ENCODE data around the gene OR52A5.

OR52A5 gene

GRCh38 chr11:5123802-5124521 is 14.2 kb downstream of the OR52A5 start:
- in situ Hi-C loops (cut with MboI; ENCODE audit: low pct_unique_long_range_greater_than_20kb, low sequenced_read_pairs): no loop called here
- peak; percentile 64 for DNase-seq

DNA sequence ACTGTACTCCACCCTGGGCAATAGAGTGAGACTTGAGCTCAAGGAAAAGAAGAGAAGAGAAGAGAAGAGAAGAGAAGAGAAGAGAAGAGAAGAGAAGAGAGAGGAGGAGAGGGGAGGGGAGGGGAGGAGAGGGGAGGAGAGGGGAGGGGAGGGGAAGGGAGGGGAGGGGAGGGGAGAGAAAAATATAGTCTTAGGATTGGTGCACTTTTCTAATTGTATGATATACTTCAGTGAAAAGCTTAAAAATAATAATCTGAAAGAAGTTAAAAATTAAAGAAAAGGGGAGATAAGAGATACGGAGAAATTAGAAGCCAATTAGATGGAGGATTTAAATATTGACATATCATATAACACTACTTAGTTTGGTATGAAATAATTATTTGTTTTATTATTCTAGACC is 19.3 kb downstream of the OR52A5 start:
- no peak for DNase-seq
- in situ Hi-C loops (cut with MboI; ENCODE audit: low pct_unique_long_range_greater_than_20kb, low sequenced_read_pairs): no loop called here

- in situ Hi-C loops (cut with MboI; ENCODE audit: low pct_unique_long_range_greater_than_20kb, low sequenced_read_pairs): no loop called here
These were observed 20.6 kb downstream of the OR52A5 start for GRCh38 chr11:5117588-5117987.

GRCh38 chr11:5115339-5115738 is 22.8 kb downstream of the OR52A5 start:
- DNase-seq: no peak
- in situ Hi-C loops (cut with MboI; ENCODE audit: low pct_unique_long_range_greater_than_20kb, low sequenced_read_pairs): no loop called here

More at GRCh38 chr11:5117588-5117987, 20.6 kb downstream of the OR52A5 start:
- no peak for DNase-seq

GRCh38 chr11:5107285-5107684 is 30.9 kb downstream of the OR52A5 start:
- no peak for DNase-seq
- in situ Hi-C loops (cut with MboI; ENCODE audit: low pct_unique_long_range_greater_than_20kb, low sequenced_read_pairs): no loop called here

- DNase-seq: no peak
- in situ Hi-C loops (cut with MboI; ENCODE audit: low pct_unique_long_range_greater_than_20kb, low sequenced_read_pairs): no loop called here
These were observed 35.1 kb downstream of the OR52A5 start for GRCh38 chr11:5103066-5103465.

GRCh38 chr11:5102246-5102645 is 35.9 kb downstream of the OR52A5 start:
- DNase-seq: no peak
- in situ Hi-C loops (cut with MboI; ENCODE audit: low pct_unique_long_range_greater_than_20kb, low sequenced_read_pairs): no loop called here

GRCh38 chr11:5096011-5096410 is 42.1 kb downstream of the OR52A5 start:
- in situ Hi-C loops (cut with MboI; ENCODE audit: low pct_unique_long_range_greater_than_20kb, low sequenced_read_pairs): no loop called here
- DNase-seq: no peak

- in situ Hi-C loops (cut with MboI; ENCODE audit: low pct_unique_long_range_greater_than_20kb, low sequenced_read_pairs): no loop called here
- DNase-seq: no peak
These were observed 45.2 kb downstream of the OR52A5 start for GRCh38 chr11:5092821-5093585.

DNA sequence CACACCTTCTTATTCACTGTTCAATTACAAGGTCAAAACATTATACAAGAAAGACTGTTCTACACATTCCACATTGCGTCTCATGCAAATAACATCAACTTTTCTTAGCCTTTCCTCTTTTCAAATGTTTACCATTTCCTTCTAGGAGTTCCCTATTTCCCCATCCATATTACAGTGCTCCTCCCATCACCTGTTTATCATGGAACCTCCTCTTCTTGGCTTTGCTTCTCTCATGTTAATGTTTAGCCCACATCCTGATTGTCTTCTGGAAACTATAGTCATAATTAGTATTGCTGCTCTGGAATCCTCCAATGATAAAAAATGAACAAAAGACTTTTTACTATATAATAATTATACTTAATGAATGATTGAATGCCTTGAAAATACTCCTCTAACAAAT is 47.5 kb downstream of the OR52A5 start:
- in situ Hi-C loops (cut with MboI; ENCODE audit: low pct_unique_long_range_greater_than_20kb, low sequenced_read_pairs): no loop called here
- no peak for DNase-seq

DNA sequence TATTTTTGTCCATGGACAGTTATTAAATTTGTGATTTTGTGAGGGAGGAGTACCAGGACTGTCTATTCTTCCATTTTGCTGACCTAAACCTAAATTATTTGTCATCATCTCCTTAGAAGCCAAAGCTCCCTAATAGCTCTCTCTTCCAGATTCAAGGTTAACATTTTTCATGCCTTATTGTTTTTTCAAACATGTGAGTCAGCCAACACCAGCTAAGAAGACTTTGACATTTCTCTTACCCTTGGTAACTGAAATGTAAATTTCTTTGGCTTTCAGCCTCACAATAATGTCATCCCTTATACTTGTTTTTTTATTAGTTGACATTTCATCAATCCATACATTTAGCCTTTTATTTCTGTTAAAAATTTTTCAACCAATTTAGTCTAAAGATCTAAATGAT is 49.6 kb downstream of the OR52A5 start:
- no peak for DNase-seq
- in situ Hi-C loops (cut with MboI; ENCODE audit: low pct_unique_long_range_greater_than_20kb, low sequenced_read_pairs): no loop called here

GRCh38 chr11:5083602-5084001 is 54.6 kb downstream of the OR52A5 start:
- in situ Hi-C loops (cut with MboI; ENCODE audit: low pct_unique_long_range_greater_than_20kb, low sequenced_read_pairs): no loop called here
- no peak for DNase-seq

DNA sequence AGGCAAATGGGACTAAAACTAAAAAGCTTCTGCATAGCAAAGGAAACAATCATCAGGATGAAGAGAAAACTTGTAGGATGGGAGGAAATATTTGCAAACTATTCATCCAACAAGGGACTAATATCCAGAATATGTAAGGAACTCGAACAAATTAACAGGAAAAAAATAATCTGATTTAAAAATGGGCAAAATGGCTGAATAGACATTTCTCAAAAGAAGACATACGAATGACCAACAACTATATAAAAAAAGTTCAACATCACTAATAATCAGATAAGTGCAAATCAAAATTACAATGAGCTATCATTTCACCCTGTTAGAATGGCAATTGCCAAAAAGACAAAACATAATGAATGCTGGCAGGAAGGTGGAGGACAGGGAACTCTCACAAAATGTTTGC is 56.8 kb downstream of the OR52A5 start:
- no peak for DNase-seq
- in situ Hi-C loops (cut with MboI; ENCODE audit: low pct_unique_long_range_greater_than_20kb, low sequenced_read_pairs): no loop called here

Measured in KBM-7 (cell line).